CD14-positive monocyte (primary cell): ENCODE data around the gene TMEM213. TPM values are rescaled to one million over a fixed set of nuclear protein-coding genes. Genes with fewer than 3 reads are reported as not detected.
"Not testable (repeated sequence)": the region's sequence is repeated elsewhere in the genome, so short reads cannot be mapped to it uniquely, and the experiment has no call there.

Source experiments
- DNase-seq, 3 donors: peaks; one replicate each; pipeline ENCODE4 v3.0.0-alpha.2; 2011 to 2022
- H2AFZ ChIP-seq: 2 replicates; pipeline ENCODE4 v1.6.0; 2012; ENCODE audit warnings: mild to moderate bottlenecking, low read depth, low read length, inconsistent platforms; ENCODE audit not compliant: insufficient read depth, poor library complexity, severe bottlenecking
- H3K27ac ChIP-seq, 2 donors: 1 replicate in 1 of 2; 2 replicates in 1 of 2; pipeline ENCODE4 v1.5.1; 2012 to 2013; ENCODE audit warnings: low read length in 2 of 2, control low read depth in 1 of 2, inconsistent platforms in 1 of 2, low read depth in 1 of 2, mild to moderate bottlenecking in 1 of 2
- H3K27me3 ChIP-seq, 2 donors: one replicate each; pipeline versions ENCODE4 v1.6.0 to v1.6.1; 2011 to 2013; ENCODE audit warnings: low read length in 2 of 2; ENCODE audit not compliant: control insufficient read depth in 2 of 2, insufficient read depth in 2 of 2
- H3K36me3 ChIP-seq, 2 donors: replicated peaks in 1 of 2; 1 replicate in 1 of 2; 2 replicates in 1 of 2; pipeline versions ENCODE4 v1.5.1 to v1.6.1; 2012 to 2013; ENCODE audit warnings: low read length in 2 of 2, control low read depth in 1 of 2, inconsistent platforms in 1 of 2, mild to moderate bottlenecking in 1 of 2; ENCODE audit not compliant: insufficient read depth in 2 of 2, control insufficient read depth in 1 of 2
- H3K4me1 ChIP-seq, 2 donors: 1 replicate in 1 of 2; 2 replicates in 1 of 2; pipeline versions ENCODE4 v1.5.1 to v1.6.1; 2012 to 2013; ENCODE audit warnings: low read length in 2 of 2, control low read depth in 1 of 2, inconsistent platforms in 1 of 2, mild to moderate bottlenecking in 1 of 2, moderate library complexity in 1 of 2; ENCODE audit not compliant: insufficient read depth in 2 of 2, control insufficient read depth in 1 of 2
- H3K4me2 ChIP-seq: replicated peaks from 2 replicates; pipeline ENCODE3; 2012; ENCODE audit warnings: low read length, moderate library complexity, mild to moderate bottlenecking; ENCODE audit not compliant: poor library complexity, severe bottlenecking; ENCODE audit errors: extremely low read depth
- H3K4me3 ChIP-seq, 3 experiments: fragments of 200-600 bp in 1 of 3; sonication (generic) in 1 of 3; replicated peaks in 1 of 3; 1 replicate in 2 of 3; 2 replicates in 1 of 3; pipeline ENCODE4 v1.5.1; 2011 to 2013; ENCODE audit warnings: low read length in 3 of 3, mild to moderate bottlenecking in 3 of 3, control low read depth in 2 of 3, low read depth in 2 of 3, inconsistent platforms in 1 of 3, moderate library complexity in 1 of 3
- H3K79me2 ChIP-seq: 2 replicates; pipeline ENCODE4 v1.6.0; 2012; ENCODE audit warnings: mild to moderate bottlenecking, control low read depth, inconsistent platforms, low read length, moderate library complexity; ENCODE audit not compliant: insufficient read depth
- H3K9ac ChIP-seq: 2 replicates; pipeline ENCODE4 v1.6.0; 2017; ENCODE audit warnings: low read length, mild to moderate bottlenecking; ENCODE audit not compliant: insufficient read depth, poor library complexity, severe bottlenecking
- H3K9me3 ChIP-seq, 2 donors: replicated peaks in 1 of 2; 1 replicate in 1 of 2; 2 replicates in 1 of 2; pipeline versions ENCODE4 v1.5.1 to v1.6.1; 2012 to 2013; ENCODE audit warnings: low read length in 2 of 2, control low read depth in 1 of 2; ENCODE audit not compliant: control insufficient read depth in 1 of 2, insufficient read depth in 1 of 2
- H4K20me1 ChIP-seq: 2 replicates; pipeline ENCODE4 v1.6.0; 2012; ENCODE audit warnings: mild to moderate bottlenecking, low read length, control low read depth, moderate library complexity; ENCODE audit not compliant: insufficient read depth
- H3K27ac Mint-ChIP-seq, 7 donors: one replicate each; pipeline ENCODE4 v1.8.0; 2020; ENCODE audit warnings: mild to moderate bottlenecking in 7 of 7, mixed read lengths in 7 of 7, moderate library complexity in 6 of 7, inconsistent platforms in 2 of 7
- H3K27me3 Mint-ChIP-seq, 3 donors: one replicate each; pipeline ENCODE4 v1.8.0; 2021 to 2022; ENCODE audit warnings: low read depth in 3 of 3, mild to moderate bottlenecking in 3 of 3, mixed read lengths in 3 of 3, moderate library complexity in 3 of 3, inconsistent platforms in 1 of 3
- H3K36me3 Mint-ChIP-seq, 2 donors: one replicate each; pipeline ENCODE4 v1.8.0; 2020; ENCODE audit warnings: mixed read lengths in 2 of 2, inconsistent platforms in 1 of 2, mild to moderate bottlenecking in 1 of 2
- H3K4me1 Mint-ChIP-seq: one replicate; pipeline ENCODE4 v1.8.0; 2020; ENCODE audit warnings: mild to moderate bottlenecking, mixed read lengths
- H3K4me3 Mint-ChIP-seq, 2 donors: one replicate each; pipeline ENCODE4 v1.8.0; 2020; ENCODE audit warnings: mild to moderate bottlenecking in 2 of 2, mixed read lengths in 2 of 2, moderate library complexity in 1 of 2
- H3K9me3 Mint-ChIP-seq, 7 donors: one replicate each; pipeline ENCODE4 v1.8.0; 2020 to 2022; ENCODE audit warnings: mixed read lengths in 7 of 7, mild to moderate bottlenecking in 6 of 7, moderate library complexity in 6 of 7, inconsistent platforms in 2 of 7
- WGBS: methylation state at CpG from one replicate; pipeline ENCODE4 v1.1.5; 2013; ENCODE audit warnings: missing lambda C conversion rate; ENCODE audit not compliant: insufficient coverage; 5-methylcytosine and 5-hydroxymethylcytosine counted together
- intact Hi-C, 2 donors: fragments of 100-400 bp; cut with micrococcal nuclease; formaldehyde crosslinking; loops; one replicate each; pipeline versions ENCODE4 v1.15.0 to v1.15.1; 2023
- polyA plus RNA-seq, 3 donors: library from polyadenylated mRNA; depleted of rRNA in 1 of 3; unstranded in 2 of 3; stranded (reverse) in 1 of 3; fragments of 300-500 nt in 2 of 3; fragments of >200 nt in 1 of 3; fragmentation: Illumina TruSeq in 2 of 3; gene quantifications; 1 replicate in 2 of 3; 2 replicates in 1 of 3; pipeline ENCODE4 v1.2.3, GENCODE V29; 2012 to 2021
- TF ChIP-seq, protein P1 (sequence below): fragments of 200-600 bp; IDR thresholded peaks from one replicate; pipeline ENCODE4 v1.8.0; 2022; ENCODE audit warnings: antibody characterized with exemption, mild to moderate bottlenecking

TMEM213 gene
- polyA plus RNA-seq, 3 donors: not detected

DNA sequence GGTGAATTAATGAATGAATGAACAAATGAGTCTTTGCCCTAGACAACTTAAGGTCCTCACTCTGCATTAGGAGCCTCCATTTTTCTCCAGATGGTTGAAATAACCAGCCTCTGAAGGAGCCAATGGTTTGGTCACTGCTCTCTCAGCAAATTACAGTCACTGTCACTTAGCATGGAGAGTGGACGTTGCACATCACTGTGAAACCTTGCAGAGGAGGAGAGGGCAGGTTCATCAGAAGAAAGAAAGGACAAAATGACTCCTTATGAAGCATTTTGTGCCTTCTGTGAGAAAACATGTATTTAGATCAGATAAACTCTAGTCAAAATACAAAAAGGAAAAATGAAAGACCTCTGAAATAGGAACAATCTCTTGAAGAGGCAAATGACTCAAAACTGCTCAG, 6.8 kb downstream of the TMEM213 start:
- TF ChIP-seq, protein P1, sequence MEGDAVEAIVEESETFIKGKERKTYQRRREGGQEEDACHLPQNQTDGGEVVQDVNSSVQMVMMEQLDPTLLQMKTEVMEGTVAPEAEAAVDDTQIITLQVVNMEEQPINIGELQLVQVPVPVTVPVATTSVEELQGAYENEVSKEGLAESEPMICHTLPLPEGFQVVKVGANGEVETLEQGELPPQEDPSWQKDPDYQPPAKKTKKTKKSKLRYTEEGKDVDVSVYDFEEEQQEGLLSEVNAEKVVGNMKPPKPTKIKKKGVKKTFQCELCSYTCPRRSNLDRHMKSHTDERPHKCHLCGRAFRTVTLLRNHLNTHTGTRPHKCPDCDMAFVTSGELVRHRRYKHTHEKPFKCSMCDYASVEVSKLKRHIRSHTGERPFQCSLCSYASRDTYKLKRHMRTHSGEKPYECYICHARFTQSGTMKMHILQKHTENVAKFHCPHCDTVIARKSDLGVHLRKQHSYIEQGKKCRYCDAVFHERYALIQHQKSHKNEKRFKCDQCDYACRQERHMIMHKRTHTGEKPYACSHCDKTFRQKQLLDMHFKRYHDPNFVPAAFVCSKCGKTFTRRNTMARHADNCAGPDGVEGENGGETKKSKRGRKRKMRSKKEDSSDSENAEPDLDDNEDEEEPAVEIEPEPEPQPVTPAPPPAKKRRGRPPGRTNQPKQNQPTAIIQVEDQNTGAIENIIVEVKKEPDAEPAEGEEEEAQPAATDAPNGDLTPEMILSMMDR: no peak
- H3K27ac Mint-ChIP-seq: no peak overlapping the region
- Histone ChIP-seq H3K4me2 (no peak overlapping the region), H3K9ac (no peak overlapping the region), H4K20me1 (no peaks in the 10 kb centered on the region), H3K4me1 (no peaks in the 10 kb centered on the region), H3K4me3 (no peak overlapping the region), H3K9me3 (no peaks in the 10 kb centered on the region), H3K79me2 (no peaks in the 10 kb centered on the region), H3K27me3 (no peaks in the 10 kb centered on the region), H3K36me3 (no peaks in the 10 kb centered on the region), H3K27ac (no peak overlapping the region), H2AFZ (no peak overlapping the region)
- H3K36me3 Mint-ChIP-seq: no peaks in the 10 kb centered on the region
- H3K9me3 Mint-ChIP-seq: peaks cover 2 to 10% (median 5%) of the 10 kb centered on the region in 7 donors
- WGBS: 60% methylated on average over 1 of the region's 1 CpG
- H3K4me1 Mint-ChIP-seq: no peaks in the 10 kb centered on the region
- intact Hi-C loops: no loop called here
- DNase-seq: no peak
- H3K4me3 Mint-ChIP-seq: no peak overlapping the region
- peaks cover 3 to 7% (median 4%) of the 10 kb centered on the region in 3 donors for H3K27me3 Mint-ChIP-seq

DNA sequence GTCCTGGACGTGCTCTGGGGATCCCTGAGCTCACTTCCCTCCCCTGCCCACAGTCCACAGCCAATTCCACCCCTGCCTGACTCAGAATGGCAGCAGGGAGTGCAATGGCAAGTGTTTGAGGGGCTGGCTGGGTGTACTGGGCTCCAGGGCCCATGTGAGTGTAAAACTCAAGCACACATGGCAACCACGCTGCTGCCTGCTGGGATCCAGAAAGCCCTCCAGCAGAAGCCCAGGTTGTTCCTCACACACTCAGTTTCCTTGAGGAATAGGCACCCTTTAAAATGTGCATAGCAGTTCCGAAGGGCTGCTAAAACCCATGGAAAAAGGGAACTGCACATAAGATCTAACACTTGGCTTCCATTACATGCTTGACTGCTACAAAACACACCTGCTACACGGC, 11.6 kb downstream of the TMEM213 start:
- Histone ChIP-seq H3K27me3 (no peaks in the 10 kb centered on the region), H3K79me2 (no peaks in the 10 kb centered on the region), H3K4me2 (no peak overlapping the region), H3K4me1 (no peaks in the 10 kb centered on the region), H4K20me1 (no peaks in the 10 kb centered on the region), H3K36me3 (no peaks in the 10 kb centered on the region), H3K4me3 (no peak overlapping the region), H2AFZ (no peak overlapping the region), H3K9ac (no peak overlapping the region), H3K9me3 (no peaks in the 10 kb centered on the region), H3K27ac (no peak overlapping the region)
- DNase-seq: no peak
- Mint-ChIP-seq H3K4me1 (no peaks in the 10 kb centered on the region), H3K4me3 (no peak overlapping the region), H3K27me3 (peaks cover 1 to 3% (median 1%) of the 10 kb centered on the region in 3 donors), H3K9me3 (peaks cover 0 to 10% (median 5%) of the 10 kb centered on the region in 7 donors), H3K27ac (no peak overlapping the region), H3K36me3 (no peaks in the 10 kb centered on the region)
- intact Hi-C loops: no loop called here
- TF ChIP-seq, protein P1: no peak
- 100% methylated on average over 1 of the region's 4 CpGs for WGBS

DNA sequence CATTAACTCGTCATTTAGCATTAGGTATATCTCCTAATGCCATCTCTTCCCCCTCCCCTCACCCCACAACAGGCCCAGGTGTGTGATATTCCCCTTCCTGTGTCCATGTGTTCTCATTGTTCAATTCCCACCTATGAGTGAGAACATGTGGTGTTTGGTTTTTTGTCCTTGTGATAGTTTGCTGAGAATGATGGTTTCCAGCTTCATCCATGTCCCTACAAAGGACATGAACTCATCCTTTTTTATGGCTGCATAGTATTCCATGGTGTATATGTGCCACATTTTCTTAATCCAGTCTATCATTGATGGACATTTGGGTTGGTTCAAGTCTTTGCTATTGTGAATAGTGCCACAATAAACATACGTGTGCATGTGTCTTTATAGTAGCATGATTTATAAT, 13.5 kb downstream of the TMEM213 start:
- intact Hi-C loops, H3K9ac ChIP-seq, H3K4me3 ChIP-seq, H3K36me3 ChIP-seq, H3K27me3 ChIP-seq, H3K27ac Mint-ChIP-seq, DNase-seq, H3K4me3 Mint-ChIP-seq, H2AFZ ChIP-seq, H3K4me2 ChIP-seq, H3K36me3 Mint-ChIP-seq, H3K27ac ChIP-seq, H3K9me3 ChIP-seq, H4K20me1 ChIP-seq, H3K27me3 Mint-ChIP-seq, H3K79me2 ChIP-seq, H3K4me1 ChIP-seq, H3K4me1 Mint-ChIP-seq: not testable (repeated sequence)
- H3K9me3 Mint-ChIP-seq: peaks cover 0 to 10% (median 5%) of the 10 kb centered on the region in 7 donors
- no CpG with 5 or more reads among the region's 2 CpGs for WGBS
